ENCODE data around the gene ETV5.

The ETV5 gene

DNA sequence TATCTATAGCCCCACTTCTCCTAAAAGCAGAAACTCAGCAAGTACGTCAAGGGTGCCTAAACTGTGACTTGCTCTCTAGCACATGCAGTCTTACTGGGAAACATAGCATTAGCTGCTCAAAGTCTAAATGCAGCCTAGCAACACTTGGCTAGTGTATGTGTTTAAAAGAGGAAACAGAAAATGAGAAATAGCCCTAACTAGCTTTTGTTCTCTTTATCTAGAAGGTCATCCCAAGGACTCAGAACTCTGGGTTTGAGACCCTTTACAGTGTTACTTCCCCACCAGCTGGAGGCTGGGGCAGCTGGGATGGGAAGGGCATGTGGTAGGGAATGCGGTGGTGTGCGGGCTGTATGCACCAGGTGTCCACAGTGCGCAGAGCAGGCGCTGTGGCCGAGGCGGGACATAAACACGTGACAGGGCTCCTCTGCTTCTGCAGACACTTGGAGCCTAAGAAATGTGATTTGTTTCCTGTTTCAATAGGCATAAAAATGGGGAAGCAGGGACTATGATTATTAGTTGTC lies 13.3 kb downstream of the ETV5 start:
- DNase-seq (ENCODE audit: low spot score) = no peak

DNA sequence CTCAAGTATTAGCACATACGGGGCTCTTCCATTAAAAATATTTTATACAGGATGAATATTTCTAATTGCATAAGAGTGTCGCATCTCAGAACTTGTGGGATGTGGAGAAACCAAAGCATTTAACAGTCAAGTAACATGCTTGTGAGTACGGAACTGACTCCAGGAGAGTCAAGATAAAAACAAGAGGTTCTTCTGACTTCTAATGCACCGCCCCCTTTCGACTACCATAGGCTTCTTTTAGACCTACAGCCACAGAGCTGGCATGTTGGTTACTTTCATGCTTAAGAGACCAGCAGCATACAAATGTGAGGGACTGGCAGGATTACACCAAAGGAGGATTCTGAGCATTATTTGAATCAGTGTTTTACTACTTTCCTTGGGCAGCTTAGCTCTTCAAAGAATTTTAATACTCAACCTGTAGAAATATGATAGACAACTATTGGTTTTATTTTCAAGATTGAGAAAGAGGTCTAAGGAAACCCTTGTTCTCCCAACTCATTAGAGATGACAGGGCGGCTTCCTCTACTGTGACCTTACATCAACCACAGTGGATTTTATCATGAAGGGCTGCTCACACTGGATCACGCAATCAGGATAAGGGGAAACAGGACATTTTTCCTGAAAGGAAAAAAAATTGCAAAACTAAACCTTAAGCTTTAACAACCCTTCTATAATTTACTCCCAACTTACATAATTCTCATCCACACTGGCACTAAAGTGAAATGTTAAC lies 14.0 kb downstream of the ETV5 start:
- DNase-seq (ENCODE audit: low spot score) = no peak

DNA sequence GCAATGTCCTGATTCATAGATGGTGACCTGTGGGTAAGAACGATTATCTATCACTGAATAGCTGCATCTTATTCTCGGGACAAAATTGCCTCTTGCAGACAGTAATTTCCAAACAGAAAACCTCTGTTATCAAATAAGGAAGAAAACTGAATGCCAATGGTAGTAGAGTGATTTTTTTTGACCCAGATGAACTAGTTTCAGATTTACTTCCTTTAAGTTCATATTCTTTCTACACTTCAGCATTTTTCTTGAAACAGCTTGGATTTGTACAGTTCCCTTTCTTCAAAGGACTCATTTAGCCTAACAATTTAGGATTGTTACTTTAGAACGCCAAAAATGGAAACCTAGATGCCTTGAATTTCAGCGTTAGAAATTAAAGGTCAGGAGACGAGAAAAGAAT lies 14.6 kb downstream of the ETV5 start:
- DNase-seq (ENCODE audit: low spot score) = no peak

- DNase-seq (ENCODE audit: low spot score) = no peak
Measured at GRCh38 chr3:186093271-186093900, 15.5 kb downstream of the ETV5 start.

DNA sequence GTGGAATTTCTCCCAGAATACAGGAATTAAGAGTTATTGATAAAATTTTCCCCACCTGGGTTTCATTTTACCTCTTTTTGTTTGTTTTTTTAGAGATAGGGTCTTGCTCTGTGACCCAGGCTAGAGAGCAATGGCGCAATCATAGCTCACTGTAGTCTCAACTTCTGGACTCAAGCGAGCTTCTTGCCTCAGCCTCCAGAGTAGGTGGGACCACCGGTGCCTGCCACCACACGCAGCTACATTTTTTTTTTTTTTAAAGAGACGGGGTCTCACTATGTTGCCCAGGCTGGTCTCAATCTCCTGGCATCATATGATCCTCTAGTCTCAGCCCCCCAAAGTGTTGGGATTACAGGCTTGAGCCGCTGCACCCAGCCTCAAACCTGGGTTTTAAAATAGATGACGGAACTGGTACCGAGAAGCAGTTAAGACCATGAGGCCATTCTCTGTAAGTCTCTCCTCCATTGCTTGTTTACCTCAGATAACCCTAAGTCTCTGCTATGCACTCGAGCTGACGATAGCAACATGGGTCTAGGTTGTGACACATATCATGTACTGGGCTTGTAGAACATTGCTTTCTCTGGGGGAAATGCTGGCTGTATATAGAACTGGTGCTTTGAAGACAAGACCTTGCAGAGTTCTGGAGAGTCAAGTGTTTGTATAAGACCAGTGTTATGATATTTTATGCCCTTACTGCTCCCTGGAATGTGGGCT lies 16.4 kb downstream of the ETV5 start:
- no peak for DNase-seq (ENCODE audit: low spot score)

- no peak for DNase-seq (ENCODE audit: low spot score)
Measured at GRCh38 chr3:186090901-186091300, 18.0 kb downstream of the ETV5 start.

DNA sequence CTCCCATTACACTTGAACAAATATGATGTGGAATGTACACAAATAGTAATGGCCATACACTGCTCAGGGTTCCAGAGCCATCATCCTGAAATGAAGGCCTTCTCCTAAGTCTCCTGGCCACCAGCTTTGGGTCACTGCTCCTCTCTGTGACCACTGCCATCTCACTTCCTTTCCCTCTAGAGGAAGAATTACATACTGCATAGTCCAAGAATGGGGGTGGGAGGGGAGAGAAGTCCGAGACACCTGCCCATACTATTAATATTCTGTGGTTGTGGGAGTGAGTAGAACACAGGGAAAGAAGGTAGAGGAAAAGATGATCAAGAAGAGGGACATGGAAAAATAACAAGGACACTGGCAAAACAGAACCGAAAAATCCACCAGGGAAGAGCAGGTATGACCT lies 20.6 kb downstream of the ETV5 start:
- DNase-seq (ENCODE audit: low spot score) = no peak

GRCh38 chr3:186084264-186084663 lies 24.6 kb downstream of the ETV5 start:
- DNase-seq (ENCODE audit: low spot score) = no peak

DNA sequence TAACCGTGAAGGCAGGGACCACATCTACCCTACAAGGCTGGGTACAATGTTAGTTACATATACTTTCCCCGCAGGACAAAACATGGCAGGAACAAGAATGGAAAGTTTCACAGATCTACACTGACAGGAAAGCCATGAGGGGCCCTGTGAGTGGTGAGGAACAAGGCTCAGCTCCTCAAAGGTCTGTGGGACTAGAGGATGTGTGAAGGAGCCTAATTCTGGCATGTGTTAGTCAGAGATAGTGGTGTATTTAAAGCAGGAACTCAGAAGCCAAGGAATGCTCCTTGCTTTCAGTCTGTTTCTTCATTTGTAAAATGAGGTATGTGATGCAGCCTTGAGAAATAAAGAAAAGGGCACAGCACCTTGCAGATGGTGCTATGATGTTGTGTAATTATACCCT lies 25.1 kb downstream of the ETV5 start:
- no peak for DNase-seq (ENCODE audit: low spot score)

- no peak for DNase-seq (ENCODE audit: low spot score)
Measured at GRCh38 chr3:186082150-186082549, 26.7 kb downstream of the ETV5 start.

DNA sequence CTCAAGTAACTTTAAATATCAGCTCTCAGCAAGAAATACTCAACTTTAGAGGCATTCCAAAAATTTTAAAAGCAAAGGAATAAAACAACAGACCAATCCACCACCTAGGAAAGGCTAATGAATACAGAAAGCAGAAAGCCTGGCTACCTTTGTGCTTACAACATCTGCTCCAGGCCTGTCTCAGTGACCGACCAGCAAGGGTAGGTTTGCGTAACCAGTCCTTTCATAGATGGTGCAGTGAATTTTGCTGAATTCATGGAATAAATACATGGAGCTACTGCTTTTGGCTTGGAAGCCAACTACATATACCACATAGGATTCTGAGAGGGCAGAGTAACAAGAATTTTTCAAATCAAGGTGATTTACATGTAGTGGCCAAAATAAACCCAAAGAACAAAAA lies 27.2 kb downstream of the ETV5 start:
- DNase-seq (ENCODE audit: low spot score) = no peak

- no peak for DNase-seq (ENCODE audit: low spot score)
Measured at GRCh38 chr3:186080849-186081438, 27.9 kb downstream of the ETV5 start.

- DNase-seq (ENCODE audit: low spot score) = no peak
Measured at GRCh38 chr3:186079925-186080324, 29.0 kb downstream of the ETV5 start.

GRCh38 chr3:186077466-186077865 lies 31.4 kb downstream of the ETV5 start:
- DNase-seq (ENCODE audit: low spot score) = no peak

DNA sequence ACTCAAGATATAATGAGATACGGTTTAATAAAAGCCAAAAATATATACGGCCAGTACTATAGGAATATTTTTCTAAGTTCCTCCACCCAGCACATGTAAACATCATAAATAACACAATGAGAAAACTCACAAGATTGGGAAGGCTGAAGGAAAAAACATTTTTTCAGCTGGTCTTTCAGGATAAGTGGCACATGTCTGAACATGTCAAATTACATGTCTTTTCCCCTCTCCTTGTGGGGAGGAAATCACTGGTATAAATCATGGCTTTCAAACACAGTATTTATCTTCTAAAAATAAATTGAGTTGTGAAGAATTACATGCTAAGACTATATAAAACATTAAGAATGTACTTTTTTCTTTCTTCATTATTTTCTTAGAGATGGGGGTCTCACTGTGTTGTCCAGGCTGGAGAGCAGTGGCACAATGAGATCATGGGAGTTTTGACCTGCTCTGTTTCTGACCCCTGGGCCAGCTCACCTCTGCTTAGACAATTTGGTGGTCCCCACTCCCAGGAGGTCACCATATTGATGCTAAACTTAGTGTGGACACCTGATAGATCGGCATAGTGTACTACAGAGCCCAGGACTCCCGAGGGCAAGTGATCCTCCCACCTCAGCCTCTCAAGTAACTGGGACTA lies 32.8 kb downstream of the ETV5 start:
- DNase-seq (ENCODE audit: low spot score) = no peak

GRCh38 chr3:186075489-186075888 lies 33.4 kb downstream of the ETV5 start:
- no peak for DNase-seq (ENCODE audit: low spot score)

DNA sequence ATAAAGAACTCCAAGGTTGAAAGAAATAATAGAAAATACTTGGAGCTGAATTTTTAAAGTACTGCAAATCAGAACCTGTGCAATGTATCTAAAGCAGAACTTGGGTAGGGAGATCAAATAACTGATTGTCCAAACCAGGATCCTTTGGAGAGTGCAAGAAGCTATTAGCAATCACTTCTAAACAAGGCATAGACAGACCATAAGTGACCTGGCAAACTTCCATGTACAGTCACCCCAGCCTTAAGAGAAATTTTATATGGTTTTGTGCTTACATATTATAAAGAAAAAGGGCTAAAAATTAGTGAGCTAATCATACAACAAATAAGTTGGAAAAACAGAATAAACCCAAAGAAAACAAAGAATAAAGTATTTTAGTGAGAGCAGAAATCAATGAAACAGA lies 35.2 kb downstream of the ETV5 start:
- DNase-seq (ENCODE audit: low spot score) = no peak

- peak; percentile 6 for DNase-seq (ENCODE audit: low spot score)
Measured at GRCh38 chr3:186070996-186071395, 37.9 kb downstream of the ETV5 start.

DNA sequence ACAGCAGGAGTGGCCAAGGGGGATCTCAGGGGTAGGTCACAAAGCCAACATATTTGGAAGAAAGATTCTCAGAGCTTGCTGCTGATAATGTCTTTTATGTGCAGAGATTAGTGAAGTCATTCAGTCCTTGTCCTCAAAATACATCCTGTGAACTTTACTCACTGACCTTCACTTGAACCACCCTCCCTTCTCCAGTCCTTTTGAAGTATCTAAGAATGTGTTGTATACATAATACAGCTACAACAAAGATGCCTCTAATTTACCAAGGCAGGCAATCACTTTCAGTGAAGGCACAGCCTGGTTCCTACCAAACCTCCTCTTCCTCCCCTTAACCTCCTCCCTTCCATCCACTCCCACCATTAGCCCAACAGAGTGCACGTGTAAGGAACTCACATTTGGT lies 38.3 kb downstream of the ETV5 start:
- DNase-seq (ENCODE audit: low spot score) = no peak

- DNase-seq (ENCODE audit: low spot score) = no peak
Measured at GRCh38 chr3:186070133-186070532, 38.8 kb downstream of the ETV5 start.

DNA sequence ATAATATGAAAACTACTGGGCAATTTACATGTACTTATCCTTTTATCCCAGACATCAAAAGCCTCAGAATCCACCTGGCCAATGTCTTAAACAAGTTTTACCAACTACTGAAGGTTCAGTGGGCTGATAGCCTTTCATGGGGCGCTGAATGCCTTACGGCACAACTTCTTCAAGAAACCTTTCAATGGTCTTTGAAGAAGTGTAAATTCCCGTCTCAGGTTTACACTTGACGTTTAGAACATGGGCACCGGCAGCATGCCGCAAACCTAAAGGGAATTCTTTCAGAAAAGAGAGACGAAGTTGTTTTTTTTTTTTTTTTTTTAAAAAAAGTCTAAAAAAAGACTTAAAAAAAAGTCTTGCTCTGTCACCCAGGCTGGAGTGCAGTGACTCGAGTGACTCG lies 39.7 kb downstream of the ETV5 start:
- no peak for DNase-seq (ENCODE audit: low spot score)

DNA sequence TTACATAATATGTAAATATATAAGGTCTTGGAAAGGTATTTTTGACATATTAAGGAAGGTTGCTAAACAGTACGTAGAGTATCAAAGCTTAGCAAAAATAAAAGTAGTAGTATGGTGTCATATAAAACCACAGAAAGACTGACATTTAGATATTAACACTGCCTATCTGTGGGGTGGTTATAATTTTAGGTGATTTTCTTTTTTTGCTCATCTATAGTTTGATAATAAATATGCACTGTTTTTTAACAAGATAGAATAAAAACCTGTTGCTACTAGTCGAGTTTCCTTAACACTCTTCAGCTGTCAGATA lies 40.7 kb downstream of the ETV5 start:
- no peak for DNase-seq (ENCODE audit: low spot score)

Measured in AG08395 (cell line).